T-helper 2 cell treated with Interferon-gamma antibody and Interleukin-4, amounts not matched to agents 5 μg/mL and 100 μg/mL, for 36 hours (primary cell): ENCODE measurements around the gene RAD51B.
"Not testable (repeated sequence)": the region's sequence is repeated elsewhere in the genome, so short reads cannot be mapped to it uniquely, and the experiment has no call there.

ENCODE experiments used
- DNase-seq: peaks from one replicate; pipeline ENCODE4 v3.0.0; 2021; ENCODE audit warnings: low spot score
- H3K27ac Mint-ChIP-seq: one replicate; pipeline ENCODE4 v1.8.0; 2021; ENCODE audit warnings: mild to moderate bottlenecking, mixed read lengths
- H3K27me3 Mint-ChIP-seq: one replicate; pipeline ENCODE4 v1.8.0; 2021; ENCODE audit warnings: low read depth, mixed read lengths
- H3K36me3 Mint-ChIP-seq: one replicate; pipeline ENCODE4 v1.8.0; 2021; ENCODE audit warnings: low read depth, mixed read lengths
- H3K4me1 Mint-ChIP-seq: one replicate; pipeline ENCODE4 v1.8.0; 2021; ENCODE audit warnings: low read depth, mixed read lengths
- H3K4me3 Mint-ChIP-seq: one replicate; pipeline ENCODE4 v1.8.0; 2022; ENCODE audit warnings: mild to moderate bottlenecking, moderate library complexity, mixed read lengths
- H3K9me3 Mint-ChIP-seq: one replicate; pipeline ENCODE4 v1.8.0; 2021; ENCODE audit warnings: mixed read lengths

The RAD51B gene

DNA sequence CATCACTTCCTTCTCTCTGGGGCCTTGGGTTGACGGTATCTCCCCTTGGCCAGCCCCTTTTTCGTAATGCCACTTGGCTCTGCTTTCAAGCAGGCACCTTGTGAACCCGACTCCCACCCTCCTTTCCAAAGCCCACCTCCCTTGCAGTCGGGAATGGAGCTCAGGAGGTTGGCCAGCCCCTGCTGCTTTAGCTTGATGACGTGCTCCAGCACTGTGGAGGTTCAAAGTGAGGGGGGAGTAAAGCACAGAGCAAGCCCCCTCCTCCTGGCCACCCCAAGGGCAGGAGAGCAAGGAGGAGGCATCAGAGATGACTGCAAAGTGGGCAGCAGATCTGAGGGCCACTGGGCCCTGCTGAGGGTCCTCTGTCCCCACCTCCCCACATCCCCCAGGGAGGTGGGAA lies 869.9 kb downstream of the RAD51B start:
- H3K9me3 Mint-ChIP-seq, result no peaks in the 10 kb centered on the region
- DNase-seq, result no peak
- no peaks in the 10 kb centered on the region for H3K27me3 Mint-ChIP-seq
- H3K4me3 Mint-ChIP-seq, result no peak overlapping the region
- H3K36me3 Mint-ChIP-seq, result no peaks in the 10 kb centered on the region
- no peak overlapping the region for H3K27ac Mint-ChIP-seq
- H3K4me1 Mint-ChIP-seq, result peaks cover 22% of the 10 kb centered on the region

DNA sequence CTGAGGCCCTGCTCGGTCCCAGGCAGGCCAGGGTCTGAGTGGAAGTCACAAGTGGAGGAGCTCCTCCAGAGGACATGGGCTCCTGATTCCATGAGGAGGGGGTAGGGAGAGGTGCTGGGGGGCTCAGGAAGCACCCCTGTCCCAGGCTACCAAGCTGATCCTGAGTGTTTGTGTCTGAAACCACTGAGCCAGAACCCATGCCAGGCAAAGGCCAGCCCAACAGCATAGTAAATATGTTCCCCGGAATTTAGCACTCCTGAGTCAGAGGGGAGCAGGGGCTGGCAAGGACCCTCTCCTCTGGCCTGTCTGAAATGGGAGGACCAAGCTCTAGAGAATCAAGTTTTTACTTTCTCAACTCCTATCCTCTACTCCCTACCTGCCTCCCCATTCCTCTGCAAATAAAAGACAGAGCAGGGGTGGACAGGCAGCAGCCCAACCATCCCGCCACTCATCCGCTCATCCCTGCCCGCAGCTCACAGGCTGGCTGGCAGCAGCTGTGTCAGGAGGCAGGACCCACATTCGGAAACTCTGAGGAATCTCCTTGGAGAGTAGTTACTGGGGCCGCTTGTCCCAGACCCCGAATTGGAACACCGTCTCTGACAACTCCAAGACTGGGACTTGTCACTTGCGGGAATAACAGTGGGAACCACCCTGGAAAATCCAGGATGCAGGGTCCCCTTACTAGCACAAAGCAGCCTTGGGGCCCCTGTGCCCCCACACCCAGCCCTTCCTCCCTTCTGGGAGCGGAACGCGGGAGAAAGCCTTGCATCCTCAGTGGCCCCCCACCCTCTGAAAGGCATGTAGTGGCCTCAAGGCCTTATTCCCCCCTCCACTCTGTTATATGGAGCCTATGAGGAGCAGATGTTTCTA lies 870.7 kb downstream of the RAD51B start:
- Mint-ChIP-seq H3K4me1 (peaks cover 18% of the 10 kb centered on the region), H3K27me3 (no peaks in the 10 kb centered on the region), H3K27ac (no peak overlapping the region), H3K9me3 (no peaks in the 10 kb centered on the region), H3K4me3 (no peak overlapping the region), H3K36me3 (no peaks in the 10 kb centered on the region)
- DNase-seq, result no peak

DNA sequence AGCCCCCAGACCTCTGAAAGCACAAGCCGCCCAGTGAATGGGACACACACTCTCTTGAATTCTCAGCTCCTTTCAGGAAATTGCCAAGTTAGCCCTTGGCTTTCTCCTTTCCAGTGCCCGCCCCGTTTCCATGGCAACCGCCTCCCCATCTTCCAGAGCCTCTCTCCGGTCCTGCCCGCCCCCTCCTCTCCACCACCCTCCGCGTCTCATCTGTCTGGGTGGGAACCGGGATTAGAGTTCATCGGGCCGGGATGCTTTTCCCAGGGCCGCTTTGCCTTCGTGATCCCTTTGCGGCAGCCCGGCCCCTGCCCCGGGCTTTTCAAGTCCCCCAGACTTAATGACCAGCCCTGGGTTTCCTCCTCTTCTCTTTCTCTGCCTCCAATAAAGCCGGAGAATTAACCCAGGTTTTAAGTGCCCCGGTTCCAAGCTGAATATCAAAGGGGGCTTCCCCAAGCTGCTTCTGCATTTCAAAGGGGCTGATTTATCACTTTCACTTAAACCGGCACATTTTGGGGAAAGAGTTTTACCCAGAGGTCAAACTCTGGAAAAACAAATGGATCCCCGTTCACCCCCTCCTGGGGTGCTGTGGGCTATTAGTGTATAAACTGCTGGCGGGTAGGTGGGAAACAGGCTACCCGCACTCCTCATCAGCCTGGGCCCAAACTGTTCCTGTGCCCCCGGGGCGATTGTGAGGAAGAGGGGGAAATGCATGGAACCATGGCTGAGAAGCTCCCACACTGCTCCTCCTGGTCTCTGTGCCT lies 871.6 kb downstream of the RAD51B start:
- Mint-ChIP-seq H3K9me3 (no peaks in the 10 kb centered on the region), H3K4me1 (peaks cover 15% of the 10 kb centered on the region), H3K27ac (no peak overlapping the region), H3K36me3 (no peaks in the 10 kb centered on the region), H3K4me3 (no peak overlapping the region), H3K27me3 (no peaks in the 10 kb centered on the region)
- DNase-seq, result no peak

DNA sequence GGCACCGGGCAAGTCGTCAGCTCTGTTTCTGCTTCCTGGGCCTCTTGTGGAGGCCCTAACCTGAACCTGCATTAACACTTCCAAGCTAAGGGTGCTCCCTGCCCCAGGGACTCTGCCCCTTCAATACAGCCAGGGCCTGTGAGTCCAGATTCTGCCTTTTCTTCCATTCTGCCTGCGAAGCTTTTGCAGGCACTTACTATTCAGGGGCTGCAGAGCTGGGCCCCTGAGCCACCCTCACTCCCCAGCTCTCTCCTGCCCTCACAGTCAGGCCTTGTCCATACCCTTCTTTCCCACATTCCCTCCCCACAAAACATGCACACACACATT lies 872.2 kb downstream of the RAD51B start:
- no peaks in the 10 kb centered on the region for H3K9me3 Mint-ChIP-seq
- no peak overlapping the region for H3K27ac Mint-ChIP-seq

DNA sequence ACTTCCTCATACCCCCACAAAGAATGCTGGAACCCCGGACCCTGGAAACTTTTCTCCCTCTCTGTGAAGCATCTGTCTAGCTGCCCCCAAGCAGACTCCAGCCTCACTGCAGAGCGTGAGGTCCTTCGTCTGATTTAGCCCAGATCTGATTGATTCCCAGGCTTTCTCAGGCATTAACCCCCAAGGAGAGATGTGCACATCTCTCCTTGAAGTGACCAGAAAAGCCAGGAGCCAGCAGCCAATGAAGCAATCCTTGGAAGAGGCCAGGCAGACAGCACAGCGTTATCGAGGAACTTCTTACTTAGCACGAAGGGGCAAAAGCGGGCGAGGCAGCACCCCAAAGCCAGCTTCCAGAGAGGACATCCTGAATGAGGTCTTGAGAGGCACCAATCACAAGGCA lies 872.6 kb downstream of the RAD51B start:
- no peaks in the 10 kb centered on the region for H3K36me3 Mint-ChIP-seq
- H3K4me3 Mint-ChIP-seq, result no peak overlapping the region
- H3K4me1 Mint-ChIP-seq, result peaks cover 12% of the 10 kb centered on the region
- H3K27me3 Mint-ChIP-seq, result no peaks in the 10 kb centered on the region
- H3K27ac Mint-ChIP-seq, result no peak overlapping the region
- no peaks in the 10 kb centered on the region for H3K9me3 Mint-ChIP-seq
- DNase-seq, result no peak

More for the DNA sequence above, 872.2 kb downstream of the RAD51B start:
- peaks cover 12% of the 10 kb centered on the region for H3K4me1 Mint-ChIP-seq
- DNase-seq, result no peak
- H3K36me3 Mint-ChIP-seq, result no peaks in the 10 kb centered on the region
- H3K27me3 Mint-ChIP-seq, result no peaks in the 10 kb centered on the region
- no peak overlapping the region for H3K4me3 Mint-ChIP-seq

DNA sequence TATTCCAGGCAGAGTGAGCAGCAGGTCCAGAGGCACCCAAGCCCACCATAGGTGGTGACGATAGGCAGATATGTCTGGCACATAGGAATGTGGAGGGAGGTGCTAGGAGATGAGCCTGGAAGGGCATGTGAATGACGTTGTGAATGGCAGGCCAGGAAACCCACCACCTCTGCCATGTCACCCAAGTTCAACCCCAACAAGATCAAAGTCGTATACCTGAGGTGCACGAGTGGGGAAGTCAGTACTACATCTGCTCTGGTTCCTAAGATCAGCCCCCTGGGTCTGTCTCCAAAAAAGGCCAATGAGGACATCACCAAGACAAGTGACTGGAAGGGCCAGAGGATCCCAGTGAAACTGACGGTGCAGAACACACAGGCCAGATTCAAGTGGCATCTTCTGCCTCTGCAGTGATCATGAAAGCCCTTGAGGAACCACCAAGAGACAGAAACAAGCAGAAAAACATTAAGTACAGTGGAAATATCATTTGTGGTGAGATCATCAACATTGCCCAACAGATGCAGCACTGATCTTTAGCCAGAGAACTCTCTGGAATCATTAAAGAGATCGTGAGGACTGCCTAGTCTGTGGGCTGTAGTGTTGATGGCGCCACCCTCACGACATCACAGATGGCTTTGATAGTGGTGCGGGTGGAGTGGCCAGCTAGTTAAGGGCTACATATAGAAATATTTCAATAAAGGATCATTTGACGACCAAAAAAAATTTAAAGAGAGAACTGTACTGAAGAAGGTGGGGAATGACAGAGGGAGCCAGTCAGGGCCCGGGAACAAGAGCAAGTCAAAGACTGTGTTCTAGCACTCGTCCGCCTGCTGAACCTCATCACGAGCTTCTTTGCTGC lies 873.6 kb downstream of the RAD51B start:
- no peaks in the 10 kb centered on the region for H3K27me3 Mint-ChIP-seq
- peaks cover 12% of the 10 kb centered on the region for H3K4me1 Mint-ChIP-seq
- H3K36me3 Mint-ChIP-seq, result no peaks in the 10 kb centered on the region
- H3K4me3 Mint-ChIP-seq, result no peak overlapping the region
- no peak overlapping the region for H3K27ac Mint-ChIP-seq
- no peak for DNase-seq
- no peaks in the 10 kb centered on the region for H3K9me3 Mint-ChIP-seq

DNA sequence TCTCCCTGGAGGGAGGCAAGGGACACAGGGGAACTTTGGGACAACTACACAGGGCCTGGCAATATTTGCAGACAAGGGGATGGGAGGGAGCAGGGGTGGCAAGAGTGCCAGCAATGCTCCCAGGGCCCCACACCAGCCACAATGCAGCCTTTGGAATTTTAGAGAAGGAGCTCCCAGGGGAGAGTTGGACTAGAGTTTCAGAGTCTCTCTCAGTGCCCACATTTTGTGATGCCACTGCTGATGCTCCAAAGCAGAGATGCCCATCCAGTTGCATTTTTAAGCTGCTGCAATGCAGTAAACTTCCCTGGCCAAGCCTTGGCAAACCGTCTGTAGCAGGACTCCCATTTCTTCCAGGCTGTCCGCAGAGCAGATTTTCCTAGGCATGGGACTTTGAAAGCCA lies 874.3 kb downstream of the RAD51B start:
- Mint-ChIP-seq H3K4me3 (no peak overlapping the region), H3K27ac (no peak overlapping the region), H3K27me3 (no peaks in the 10 kb centered on the region), H3K9me3 (no peaks in the 10 kb centered on the region), H3K36me3 (no peaks in the 10 kb centered on the region), H3K4me1 (peaks cover 12% of the 10 kb centered on the region)
- DNase-seq, result no peak

DNA sequence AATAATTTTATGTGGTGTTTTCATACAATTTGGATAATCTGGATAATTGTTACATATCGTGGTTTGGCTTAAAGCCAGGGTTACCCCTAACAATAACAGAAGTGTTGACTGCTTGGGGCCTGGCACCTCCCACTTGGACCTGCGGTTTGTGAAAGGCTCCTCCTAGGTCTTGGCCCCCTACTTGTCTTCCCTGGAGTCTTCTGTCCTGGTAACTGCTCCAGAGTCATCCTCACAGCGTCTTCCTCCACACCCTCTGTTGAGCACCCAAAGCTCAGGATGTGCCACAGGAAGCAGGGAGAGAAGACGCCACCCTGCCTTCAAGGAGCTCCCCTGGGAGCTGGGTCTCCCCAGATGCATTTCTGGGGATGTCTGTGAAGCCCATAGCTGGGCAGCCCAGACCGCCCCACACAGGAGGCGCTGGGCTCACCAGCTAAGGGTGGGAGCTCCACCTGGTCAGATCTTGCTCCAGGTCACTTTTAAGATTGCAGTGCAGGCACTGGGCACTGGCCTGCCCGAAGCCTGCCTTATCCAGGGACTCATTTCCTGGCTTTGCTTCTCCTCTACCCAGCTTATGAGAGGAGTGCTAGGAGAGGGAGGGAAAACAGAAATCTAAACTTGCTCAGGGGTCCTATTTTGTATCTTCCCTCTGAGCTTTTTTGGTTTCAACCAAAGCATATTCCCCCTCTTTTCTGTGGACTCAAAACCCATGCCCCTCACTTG lies 875.1 kb downstream of the RAD51B start:
- Mint-ChIP-seq H3K27ac (no peak overlapping the region), H3K4me1 (peaks cover 12% of the 10 kb centered on the region), H3K27me3 (no peaks in the 10 kb centered on the region), H3K36me3 (no peaks in the 10 kb centered on the region), H3K9me3 (no peaks in the 10 kb centered on the region), H3K4me3 (no peak overlapping the region)
- DNase-seq, result no peak

DNA sequence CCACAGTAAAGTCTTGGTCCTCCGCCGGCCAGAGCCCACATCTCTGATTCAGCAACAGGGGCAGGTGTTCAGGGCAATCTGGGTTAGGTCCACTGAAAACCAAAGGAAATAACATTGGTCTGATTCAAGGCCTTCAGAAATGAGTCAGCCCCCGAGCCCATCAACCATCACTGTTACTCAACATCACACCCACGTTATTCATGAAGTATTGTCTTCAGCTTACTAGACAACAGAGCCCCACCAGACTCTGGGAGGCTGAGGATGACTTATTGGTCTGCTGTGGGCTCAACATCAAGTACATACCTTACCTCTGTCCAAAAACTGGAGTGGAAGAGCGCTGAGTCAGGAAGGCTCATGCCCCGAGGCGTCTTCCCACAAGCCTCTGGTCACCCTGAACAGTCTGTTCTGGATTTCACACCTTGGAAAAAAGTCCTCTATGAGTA lies 875.8 kb downstream of the RAD51B start:
- H3K27ac Mint-ChIP-seq, result no peak overlapping the region
- H3K27me3 Mint-ChIP-seq, result no peaks in the 10 kb centered on the region
- H3K4me3 Mint-ChIP-seq, result no peak overlapping the region
- no peaks in the 10 kb centered on the region for H3K9me3 Mint-ChIP-seq
- DNase-seq, result peak; percentile 61
- peaks cover 12% of the 10 kb centered on the region for H3K4me1 Mint-ChIP-seq
- H3K36me3 Mint-ChIP-seq, result no peaks in the 10 kb centered on the region

DNA sequence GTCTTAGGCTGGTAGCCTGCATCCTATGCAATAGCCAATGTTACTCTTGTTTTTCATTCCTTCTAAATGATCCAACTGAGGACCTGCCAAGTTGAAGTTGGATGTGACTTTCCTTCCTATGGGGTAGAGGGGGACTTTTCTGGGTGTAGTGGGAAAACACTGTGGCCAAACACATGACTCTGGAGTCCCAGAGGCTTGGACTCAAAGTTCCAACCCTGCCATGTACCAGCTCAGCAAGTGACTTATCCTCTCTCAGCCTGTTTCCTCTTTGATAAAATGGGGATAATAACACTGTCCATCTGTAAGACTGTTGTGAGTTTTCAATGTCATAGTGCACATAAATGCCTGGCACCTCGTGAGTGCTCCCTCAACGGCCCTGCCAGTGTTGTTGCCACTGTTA lies 876.3 kb downstream of the RAD51B start:
- Mint-ChIP-seq H3K4me3 (no peak overlapping the region), H3K27me3 (no peaks in the 10 kb centered on the region), H3K27ac (no peak overlapping the region), H3K9me3 (no peaks in the 10 kb centered on the region), H3K4me1 (peaks cover 12% of the 10 kb centered on the region), H3K36me3 (no peaks in the 10 kb centered on the region)
- no peak for DNase-seq

DNA sequence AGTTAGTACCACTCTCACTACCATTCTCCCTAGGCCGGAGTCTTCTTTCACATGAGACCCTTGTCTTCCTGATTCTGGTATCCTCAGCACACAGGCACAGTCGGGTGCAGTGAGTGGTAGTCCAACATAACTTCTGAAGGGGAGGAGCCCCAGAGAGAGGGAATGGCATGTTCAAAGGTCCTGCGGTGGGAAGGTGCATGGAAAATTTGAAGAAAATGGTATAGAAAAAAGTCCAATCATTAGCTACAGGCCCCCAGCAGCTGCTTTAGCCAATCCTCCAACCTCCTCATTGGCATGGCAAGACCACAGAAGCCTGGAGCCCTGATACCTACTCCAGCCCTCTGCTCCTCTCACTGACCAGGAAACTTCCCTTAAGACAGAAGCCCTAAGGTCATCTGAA lies 876.7 kb downstream of the RAD51B start:
- Mint-ChIP-seq H3K27me3 (no peaks in the 10 kb centered on the region), H3K4me1 (peaks cover 12% of the 10 kb centered on the region), H3K9me3 (no peaks in the 10 kb centered on the region), H3K27ac (no peak overlapping the region), H3K4me3 (no peak overlapping the region), H3K36me3 (no peaks in the 10 kb centered on the region)
- DNase-seq, result no peak

DNA sequence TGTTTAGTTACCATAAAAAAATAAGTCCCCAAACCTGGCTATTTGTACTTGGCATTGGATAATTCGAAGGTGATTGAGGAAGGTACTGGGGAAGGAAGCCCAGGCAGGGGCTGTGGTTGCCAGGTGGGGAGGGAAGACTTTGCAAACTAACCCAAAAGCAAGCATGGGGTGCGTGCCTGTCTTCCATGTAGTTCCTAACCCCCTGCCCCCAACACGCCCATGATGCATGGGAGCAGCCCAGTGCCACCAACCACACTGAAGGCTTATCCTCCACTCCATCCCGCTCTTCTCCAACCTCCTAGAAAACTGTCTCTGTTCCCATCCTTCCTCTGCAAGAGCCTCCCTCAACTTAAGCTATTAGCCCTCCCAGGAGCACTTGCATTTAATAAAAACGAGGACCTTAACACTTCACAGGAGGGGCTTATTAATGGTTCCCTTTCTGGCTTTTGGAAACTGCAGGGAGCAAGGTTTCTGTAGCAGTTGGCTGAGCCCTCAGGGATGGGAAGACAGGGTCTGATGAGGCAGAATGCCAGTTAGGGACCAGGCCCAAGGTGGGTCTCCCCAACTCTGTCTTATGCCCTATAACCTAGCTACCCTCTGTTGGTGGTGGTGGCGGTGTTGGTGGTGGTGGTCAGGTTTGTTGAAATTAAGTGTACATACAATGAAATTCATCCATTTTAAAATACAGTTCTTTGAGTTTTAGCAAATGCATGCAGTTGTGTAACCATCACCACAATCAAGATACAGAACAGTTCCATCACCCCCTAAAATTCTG lies 877.3 kb downstream of the RAD51B start:
- Mint-ChIP-seq H3K9me3 (no peaks in the 10 kb centered on the region), H3K27me3 (no peaks in the 10 kb centered on the region), H3K27ac (no peak overlapping the region), H3K4me1 (peaks cover 12% of the 10 kb centered on the region), H3K36me3 (no peaks in the 10 kb centered on the region), H3K4me3 (no peak overlapping the region)
- DNase-seq, result no peak

DNA sequence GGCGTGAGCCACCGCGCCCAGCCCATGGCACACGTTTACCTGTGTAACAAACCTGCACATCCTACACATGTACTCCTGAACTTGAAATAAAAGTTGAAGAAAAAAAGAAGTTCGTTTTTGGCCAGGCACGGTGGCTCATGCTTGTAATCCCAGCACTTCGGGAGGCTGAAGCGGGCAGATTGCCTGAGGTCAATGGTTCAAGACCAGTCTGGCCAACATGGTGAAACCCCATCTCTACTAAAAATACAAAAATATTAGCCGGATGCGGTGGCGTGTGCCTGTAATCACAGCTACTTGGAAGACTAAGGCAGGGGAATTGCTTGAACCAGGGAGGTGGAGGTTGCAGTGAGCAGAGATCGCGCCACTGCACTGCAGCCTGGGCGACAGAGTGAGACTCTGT lies 879.2 kb downstream of the RAD51B start:
- H3K4me1 Mint-ChIP-seq, result peaks cover 11% of the 10 kb centered on the region
- DNase-seq, H3K27ac Mint-ChIP-seq, H3K27me3 Mint-ChIP-seq, H3K4me3 Mint-ChIP-seq, H3K36me3 Mint-ChIP-seq, H3K9me3 Mint-ChIP-seq: not testable (repeated sequence)
